A204.1 (cell line): ENCODE results near the gene HDGF.
A peak's percentile ranks its signal among the peaks of the same experiment; 100 is the strongest.

ENCODE experiments used
- FAIRE-seq: peaks from 2 replicates; lab custom pipeline; 2012; peaks lifted over from hg19 to GRCh38; lab: Jason Lieb, UNC

HDGF gene

GRCh38 chr1:156751451-156751756 lies at the start of gene HDGF:
Gene HDGF (minus strand): TSS chr1:156751675. CDS start chr1:156751429, 246 bp downstream.
- no peak for FAIRE-seq

GRCh38 chr1:156797212-156797871 lies 45.9 kb upstream of the HDGF start:
- peak; percentile 87 for FAIRE-seq

GRCh38 chr1:156796340-156797097 lies 45.0 kb upstream of the HDGF start:
- no peak for FAIRE-seq

- no peak for FAIRE-seq
These were observed 44.3 kb upstream of the HDGF start for GRCh38 chr1:156795787-156796186.

GRCh38 chr1:156795374-156795733 lies 43.9 kb upstream of the HDGF start:
- FAIRE-seq = no peak

- FAIRE-seq = no peak
These were observed 43.3 kb upstream of the HDGF start for GRCh38 chr1:156794506-156795373.

- no peak for FAIRE-seq
These were observed 38.3 kb upstream of the HDGF start for GRCh38 chr1:156789621-156790318.

DNA sequence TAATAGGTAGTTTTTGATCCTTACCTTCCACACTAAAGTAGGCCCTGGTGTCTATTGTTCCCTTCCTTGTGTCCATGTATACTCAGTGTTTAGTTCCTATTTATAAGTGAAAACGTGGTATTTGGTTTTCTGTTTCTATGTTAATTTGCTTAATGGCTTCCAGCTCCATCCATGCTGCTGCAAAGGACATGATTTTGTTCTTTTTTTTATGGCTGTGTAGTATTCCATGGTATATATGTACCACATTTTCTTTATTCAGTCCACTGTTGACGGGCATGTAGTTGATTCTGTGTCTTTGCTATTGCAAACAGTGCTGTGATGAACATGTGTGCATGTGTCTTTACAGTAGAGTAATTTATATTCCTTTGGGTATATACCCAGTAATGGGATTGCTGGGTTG lies 36.7 kb upstream of the HDGF start:
- no peak for FAIRE-seq

DNA sequence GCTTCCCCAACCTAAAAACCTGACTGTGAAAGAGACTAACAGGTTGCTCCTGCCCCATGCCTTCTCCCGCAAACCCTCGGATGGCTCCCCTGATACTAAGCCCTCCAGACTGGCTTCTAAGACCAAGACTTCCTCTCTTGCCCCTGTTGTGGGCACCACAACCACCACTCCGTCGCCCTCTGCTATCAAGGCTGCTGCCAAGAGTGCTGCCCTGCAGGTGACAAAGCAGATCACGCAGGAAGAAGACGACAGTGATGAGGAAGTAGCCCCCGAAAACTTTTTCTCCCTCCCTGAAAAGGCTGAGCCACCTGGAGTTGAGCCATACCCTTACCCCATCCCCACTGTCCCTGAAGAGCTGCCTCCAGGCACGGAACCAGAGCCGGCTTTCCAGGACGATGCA lies 35.2 kb upstream of the HDGF start:
- FAIRE-seq = no peak

DNA sequence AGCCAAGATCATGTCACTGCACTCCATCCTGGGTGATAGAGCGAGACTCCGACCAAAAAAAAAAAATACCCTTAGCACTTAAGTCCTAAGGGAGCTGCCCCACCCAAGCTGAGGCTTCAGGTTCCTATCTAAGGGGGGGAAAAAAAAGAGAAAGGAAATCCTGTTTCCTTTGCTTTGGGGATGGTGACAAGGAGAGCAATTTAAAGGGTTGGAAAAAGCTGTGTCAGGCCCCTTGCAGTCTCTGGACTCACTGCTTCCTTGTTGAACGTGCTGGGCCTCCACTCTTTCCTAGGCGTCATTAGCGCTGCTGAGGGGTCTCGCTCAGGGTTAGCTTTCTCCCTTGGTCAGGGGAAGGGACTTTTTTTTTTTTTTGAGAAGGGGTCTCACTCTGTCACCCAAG lies 34.0 kb upstream of the HDGF start:
- FAIRE-seq = no peak

GRCh38 chr1:156781585-156782186 lies 30.2 kb upstream of the HDGF start:
- FAIRE-seq = no peak

- no peak for FAIRE-seq
These were observed 26.1 kb upstream of the HDGF start for GRCh38 chr1:156777573-156777972.

GRCh38 chr1:156776942-156777341 lies 25.5 kb upstream of the HDGF start:
- no peak for FAIRE-seq

- no peak for FAIRE-seq
These were observed 24.3 kb upstream of the HDGF start for GRCh38 chr1:156775799-156776198.

DNA sequence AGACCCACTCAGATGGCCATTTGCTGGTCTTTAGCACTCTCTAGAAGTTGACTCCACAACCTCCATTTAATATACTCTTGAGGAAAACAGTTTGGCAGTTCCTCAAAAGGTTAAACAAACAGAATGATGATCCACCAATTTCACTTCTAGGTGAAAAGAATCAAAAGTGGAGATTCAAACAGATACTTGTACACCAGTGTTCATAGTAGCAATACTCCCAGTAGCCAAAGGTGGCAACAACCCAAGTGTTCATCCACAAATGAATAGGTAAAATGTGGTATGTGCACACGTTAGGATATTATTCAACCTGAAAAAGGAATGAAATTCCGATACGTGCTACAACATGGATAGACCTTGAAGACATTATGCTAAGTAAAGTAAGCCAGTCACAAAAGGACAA lies 22.1 kb upstream of the HDGF start:
- FAIRE-seq = no peak

GRCh38 chr1:156772728-156773497 lies 21.4 kb upstream of the HDGF start:
- no peak for FAIRE-seq

GRCh38 chr1:156772222-156772621 lies 20.7 kb upstream of the HDGF start:
- FAIRE-seq = no peak

DNA sequence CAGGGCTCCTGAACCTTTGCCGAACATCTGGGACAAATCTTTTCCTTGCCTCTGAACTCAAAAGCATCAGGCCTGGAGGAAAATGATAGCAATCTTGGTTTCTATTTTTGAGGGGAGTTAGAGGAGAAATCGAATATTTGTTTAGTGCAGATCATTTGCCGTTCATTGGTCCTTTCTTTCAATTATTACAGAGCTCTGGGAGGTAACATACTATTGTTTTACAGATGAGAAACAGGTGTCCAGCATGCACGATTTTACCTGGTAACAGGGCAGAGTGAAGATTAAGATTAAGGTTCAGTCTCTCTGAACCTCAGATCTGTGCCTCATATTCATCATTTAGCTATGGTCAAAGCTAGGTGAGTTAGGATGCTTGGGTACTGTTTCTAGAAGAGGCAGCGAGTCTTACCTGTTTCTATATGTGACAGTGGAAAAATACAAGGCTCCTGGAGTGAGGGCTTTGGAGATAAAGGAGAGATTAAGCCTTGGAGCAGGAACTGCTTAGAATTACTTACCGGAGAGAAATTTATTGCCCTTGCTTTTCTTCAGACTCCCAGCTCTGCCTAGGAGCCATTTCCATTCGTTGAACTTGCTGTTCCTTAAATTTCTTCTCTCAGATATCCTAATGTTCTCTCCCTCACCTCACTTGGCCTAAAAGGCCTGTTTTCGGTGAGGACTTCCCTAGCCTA lies 17.3 kb upstream of the HDGF start:
- FAIRE-seq = no peak

GRCh38 chr1:156767879-156768604 lies 16.6 kb upstream of the HDGF start:
- FAIRE-seq = no peak
